H9 (cell line): ENCODE measurements around the gene OTUB2. TPM values are rescaled to one million over a fixed set of nuclear protein-coding genes. Genes with fewer than 3 reads are reported as not detected.

Experiments used
- DNase-seq: peaks from one replicate; pipeline ENCODE4 v3.0.0-alpha.2; 2017
- H2AFZ ChIP-seq: one replicate; pipeline ENCODE4 v1.6.1; 2013; ENCODE audit warnings: mild to moderate bottlenecking, low read length, control low read depth, moderate library complexity
- H2AK5ac ChIP-seq: 2 replicates; pipeline ENCODE4 v1.6.1; 2013; ENCODE audit warnings: low read length, control low read depth, mixed read lengths; ENCODE audit not compliant: insufficient read length
- H2BK120ac ChIP-seq: one replicate; pipeline ENCODE4 v1.6.1; 2013; ENCODE audit warnings: low read depth, mild to moderate bottlenecking, low read length, control low read depth, inconsistent platforms; ENCODE audit not compliant: poor library complexity, severe bottlenecking
- H2BK12ac ChIP-seq: 2 replicates; pipeline ENCODE4 v1.6.1; 2013; ENCODE audit warnings: low read length, control low read depth, mixed read lengths, low read depth; ENCODE audit not compliant: insufficient read length
- H2BK15ac ChIP-seq: 2 replicates; pipeline ENCODE4 v1.6.1; 2013; ENCODE audit warnings: low read depth, low read length, control low read depth
- H2BK20ac ChIP-seq: one replicate; pipeline ENCODE4 v1.6.1; 2013; ENCODE audit warnings: low read depth, mild to moderate bottlenecking, low read length, control low read depth, inconsistent platforms; ENCODE audit not compliant: poor library complexity, severe bottlenecking
- H2BK5ac ChIP-seq: 2 replicates; pipeline ENCODE4 v1.6.1; 2013; ENCODE audit warnings: low read length, control low read depth, mixed read lengths; ENCODE audit not compliant: insufficient read length
- H3K14ac ChIP-seq: 2 replicates; pipeline ENCODE4 v1.6.1; 2013; ENCODE audit warnings: low read length, control low read depth; ENCODE audit not compliant: insufficient read depth
- H3K18ac ChIP-seq: 2 replicates; pipeline ENCODE4 v1.6.1; 2013; ENCODE audit warnings: low read depth, mild to moderate bottlenecking, mixed read lengths, low read length, control low read depth; ENCODE audit not compliant: insufficient read length
- H3K23ac ChIP-seq: 2 replicates; pipeline ENCODE4 v1.6.1; 2013; ENCODE audit warnings: low read length, control low read depth, mixed read lengths, low read depth; ENCODE audit not compliant: insufficient read length
- H3K23me2 ChIP-seq: 2 replicates; pipeline ENCODE4 v1.6.1; 2013; ENCODE audit warnings: low read depth, mild to moderate bottlenecking, mixed read lengths, low read length, control low read depth; ENCODE audit not compliant: insufficient read length, poor library complexity, severe bottlenecking
- H3K27ac ChIP-seq: 2 replicates; pipeline ENCODE4 v1.5.1; 2013; ENCODE audit warnings: low read length, control low read depth, mixed read lengths, low read depth; ENCODE audit not compliant: insufficient read length
- H3K27me3 ChIP-seq: 2 replicates; pipeline ENCODE4 v1.6.1; 2013; ENCODE audit warnings: low read length, control low read depth, inconsistent platforms; ENCODE audit not compliant: insufficient read depth
- H3K4ac ChIP-seq: 2 replicates; pipeline ENCODE4 v1.6.1; 2013; ENCODE audit warnings: low read depth, mild to moderate bottlenecking, control low read depth, inconsistent platforms, low read length, moderate library complexity
- H3K4me1 ChIP-seq: 2 replicates; pipeline ENCODE4 v1.6.1; 2013; ENCODE audit warnings: low read length, control low read depth, inconsistent platforms; ENCODE audit not compliant: insufficient read depth
- H3K4me2 ChIP-seq: 2 replicates; pipeline ENCODE4 v1.6.1; 2013; ENCODE audit warnings: low read length, control low read depth, mixed read lengths; ENCODE audit not compliant: insufficient read length, insufficient read depth
- H3K56ac ChIP-seq: 2 replicates; pipeline ENCODE4 v1.6.1; 2013; ENCODE audit warnings: low read depth, mild to moderate bottlenecking, mixed read lengths, low read length, control low read depth; ENCODE audit not compliant: insufficient read length
- H3K79me1 ChIP-seq: 2 replicates; pipeline ENCODE4 v1.6.1; 2013; ENCODE audit warnings: low read depth, mild to moderate bottlenecking, moderate library complexity, low read length, control low read depth, inconsistent platforms; ENCODE audit not compliant: insufficient read depth, poor library complexity, severe bottlenecking
- H3K79me2 ChIP-seq: 2 replicates; pipeline ENCODE4 v1.6.1; 2013; ENCODE audit warnings: low read length, control low read depth, inconsistent platforms; ENCODE audit not compliant: insufficient read depth
- H3K9ac ChIP-seq: 2 replicates; pipeline ENCODE4 v1.6.1; 2013; ENCODE audit warnings: low read length, control low read depth, mixed read lengths; ENCODE audit not compliant: insufficient read length; ENCODE audit errors: extremely low read depth
- H3K9me3 ChIP-seq: one replicate; pipeline ENCODE4 v1.6.1; 2013; ENCODE audit warnings: low read depth, low read length, inconsistent platforms; ENCODE audit not compliant: control insufficient read depth
- H3T11ph ChIP-seq: one replicate; pipeline ENCODE4 v1.6.1; 2013; ENCODE audit warnings: mild to moderate bottlenecking, low read length, control low read depth, inconsistent platforms
- H4K20me1 ChIP-seq: one replicate; pipeline ENCODE4 v1.6.1; 2013; ENCODE audit not compliant: control insufficient read depth, insufficient read length, insufficient read depth
- H4K5ac ChIP-seq: 2 replicates; pipeline ENCODE4 v1.6.1; 2013; ENCODE audit warnings: low read depth, mild to moderate bottlenecking, mixed read lengths, low read length, control low read depth; ENCODE audit not compliant: insufficient read length
- H4K8ac ChIP-seq: replicated peaks from 2 replicates; pipeline ENCODE4 v1.6.1; 2013; ENCODE audit warnings: low read length, control low read depth, mixed read lengths, low read depth; ENCODE audit not compliant: insufficient read length
- H4K91ac ChIP-seq: 2 replicates; pipeline ENCODE4 v1.6.1; 2013; ENCODE audit warnings: low read depth, mild to moderate bottlenecking, moderate library complexity, mixed read lengths, low read length, control low read depth; ENCODE audit not compliant: insufficient read length
- H3K27ac Mint-ChIP-seq, 3 experiments: 2 replicates in 2 of 3; 3 replicates in 1 of 3; pipeline ENCODE4 v1.8.0; 2020 to 2021; ENCODE audit warnings: mixed read lengths in 3 of 3, mild to moderate bottlenecking in 1 of 3, moderate library complexity in 1 of 3
- H3K27me3 Mint-ChIP-seq: 2 replicates; pipeline ENCODE4 v1.8.0; 2021; ENCODE audit warnings: low read depth, mild to moderate bottlenecking, moderate library complexity, mixed read lengths
- H3K36me3 Mint-ChIP-seq, 3 experiments: 2 replicates in 2 of 3; 3 replicates in 1 of 3; pipeline ENCODE4 v1.8.0; 2020 to 2021; ENCODE audit warnings: low read depth in 3 of 3, mixed read lengths in 3 of 3; ENCODE audit not compliant: insufficient read depth in 1 of 3
- H3K4me1 Mint-ChIP-seq, 2 experiments: 2 replicates each; pipeline ENCODE4 v1.8.0; 2020; ENCODE audit warnings: mixed read lengths in 2 of 2
- H3K4me3 Mint-ChIP-seq, 2 experiments: 2 replicates in 1 of 2; 3 replicates in 1 of 2; pipeline ENCODE4 v1.8.0; 2020 to 2021; ENCODE audit warnings: mild to moderate bottlenecking in 2 of 2, mixed read lengths in 2 of 2, moderate library complexity in 1 of 2
- H3K9me3 Mint-ChIP-seq, 2 experiments: 2 replicates in 1 of 2; 3 replicates in 1 of 2; pipeline ENCODE4 v1.8.0; 2020; ENCODE audit warnings: mild to moderate bottlenecking in 2 of 2, mixed read lengths in 2 of 2, moderate library complexity in 1 of 2
- WGBS: extraction: QIAGEN DNeasy Blood & Tissue Kit; methylation state at CpG from one replicate; pipeline ENCODE4 v1.1.7; 2013; ENCODE audit warnings: missing lambda C conversion rate, low lambda C conversion rate, mixed read lengths; ENCODE audit not compliant: insufficient read length; ENCODE audit errors: extremely low coverage; 5-methylcytosine and 5-hydroxymethylcytosine counted together
- total RNA-seq: library from RNA; stranded (reverse); gene quantifications from 2 replicates; pipeline ENCODE4 v1.2.1, GENCODE V29; 2021
- TF ChIP-seq, protein P1 (sequence below): fragments of 200-600 bp; sonication (generic); conservative IDR thresholded peaks from 3 replicates; pipeline ENCODE4 v1.8.0; 2021; ENCODE audit warnings: antibody characterized with exemption, mild to moderate bottlenecking

OTUB2 gene
- total RNA-seq, 1 experiment from 2014 or later, result 3.6 TPM

DNA sequence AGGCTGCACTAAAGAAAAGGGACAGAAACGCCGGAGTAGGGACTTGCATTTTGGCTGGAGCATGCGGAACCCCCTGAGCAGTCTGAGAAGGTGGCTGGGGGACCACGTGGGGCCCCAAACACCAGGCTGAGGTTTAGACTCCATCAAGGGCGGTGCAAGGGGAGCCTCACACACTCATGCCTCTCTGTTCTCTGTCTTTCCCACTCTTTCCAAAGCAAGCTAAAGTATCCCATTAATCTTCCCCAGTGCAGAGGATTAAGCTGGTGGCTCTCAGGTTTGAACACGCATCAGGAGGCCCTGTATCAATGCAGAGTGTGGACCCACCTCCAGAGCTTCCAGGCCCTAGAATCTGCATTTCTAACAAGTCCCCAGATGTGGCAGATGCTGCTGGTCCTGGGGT, 15.5 kb upstream of the OTUB2 start:
- Histone ChIP-seq H2BK15ac (no peak overlapping the region), H3K4ac (no peak overlapping the region), H3K23me2 (no peaks in the 10 kb centered on the region), H3K4me2 (no peak overlapping the region), H3K9me3 (no peaks in the 10 kb centered on the region), H3K56ac (no peak overlapping the region), H3K27me3 (no peaks in the 10 kb centered on the region), H3K27ac (no peak overlapping the region), H2AK5ac (no peak overlapping the region), H3K79me1 (no peaks in the 10 kb centered on the region), H2AFZ (no peak overlapping the region), H4K91ac (no peak overlapping the region), H2BK12ac (no peak overlapping the region), H3K23ac (no peak overlapping the region), H4K5ac (no peak overlapping the region), H4K8ac (no peak overlapping the region), H2BK20ac (no peak overlapping the region), H4K20me1 (no peaks in the 10 kb centered on the region), H3K79me2 (no peaks in the 10 kb centered on the region), H3K9ac (no peak overlapping the region), H3K18ac (no peak overlapping the region), H2BK5ac (no peak overlapping the region), H3K14ac (no peak overlapping the region), H3K4me1 (no peaks in the 10 kb centered on the region), H2BK120ac (no peak overlapping the region), H3T11ph (no peak overlapping the region)
- H3K27me3 Mint-ChIP-seq, result peaks cover 10% of the 10 kb centered on the region
- H3K4me1 Mint-ChIP-seq, result peaks cover 3 to 14% of the 10 kb centered on the region in 2 experiments; a peak in 3 of 4 replicates
- no peak overlapping the region; a peak in 1 of 7 replicates for H3K27ac Mint-ChIP-seq
- no peaks in the 10 kb centered on the region for H3K36me3 Mint-ChIP-seq
- no peaks in the 10 kb centered on the region for H3K9me3 Mint-ChIP-seq
- TF ChIP-seq, protein P1, sequence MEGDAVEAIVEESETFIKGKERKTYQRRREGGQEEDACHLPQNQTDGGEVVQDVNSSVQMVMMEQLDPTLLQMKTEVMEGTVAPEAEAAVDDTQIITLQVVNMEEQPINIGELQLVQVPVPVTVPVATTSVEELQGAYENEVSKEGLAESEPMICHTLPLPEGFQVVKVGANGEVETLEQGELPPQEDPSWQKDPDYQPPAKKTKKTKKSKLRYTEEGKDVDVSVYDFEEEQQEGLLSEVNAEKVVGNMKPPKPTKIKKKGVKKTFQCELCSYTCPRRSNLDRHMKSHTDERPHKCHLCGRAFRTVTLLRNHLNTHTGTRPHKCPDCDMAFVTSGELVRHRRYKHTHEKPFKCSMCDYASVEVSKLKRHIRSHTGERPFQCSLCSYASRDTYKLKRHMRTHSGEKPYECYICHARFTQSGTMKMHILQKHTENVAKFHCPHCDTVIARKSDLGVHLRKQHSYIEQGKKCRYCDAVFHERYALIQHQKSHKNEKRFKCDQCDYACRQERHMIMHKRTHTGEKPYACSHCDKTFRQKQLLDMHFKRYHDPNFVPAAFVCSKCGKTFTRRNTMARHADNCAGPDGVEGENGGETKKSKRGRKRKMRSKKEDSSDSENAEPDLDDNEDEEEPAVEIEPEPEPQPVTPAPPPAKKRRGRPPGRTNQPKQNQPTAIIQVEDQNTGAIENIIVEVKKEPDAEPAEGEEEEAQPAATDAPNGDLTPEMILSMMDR, result no peak
- no CpG with 5 or more reads among the region's 6 CpGs for WGBS
- H3K4me3 Mint-ChIP-seq, result no peak overlapping the region
- DNase-seq, result no peak
